DOHH2 (cell line): Measurements from ENCODE around the gene VDAC2.

ENCODE experiments used
- H3F3A ChIP-seq: fragments of 200-600 bp; sonication (generic), shearing (Covaris generic); 2 replicates; pipeline ENCODE4 v1.6.0; 2016; ENCODE audit warnings: antibody characterized with exemption, mild to moderate bottlenecking; ENCODE audit not compliant: control insufficient read depth, insufficient read depth
- H3K27ac ChIP-seq: fragments of 200-600 bp; sonication (generic); 2 replicates; pipeline ENCODE4 v1.5.1; 2014; ENCODE audit warnings: low read depth, mild to moderate bottlenecking, low read length, moderate library complexity
- H3K27me3 ChIP-seq: fragments of 200-600 bp; sonication (generic); 2 replicates; pipeline ENCODE4 v1.6.1; 2014; ENCODE audit warnings: mild to moderate bottlenecking, low read length, mixed read lengths; ENCODE audit not compliant: control insufficient read depth
- H3K36me3 ChIP-seq: fragments of 200-600 bp; sonication (generic); 2 replicates; pipeline ENCODE4 v1.6.1; 2014; ENCODE audit warnings: mild to moderate bottlenecking, low read length, moderate library complexity, mixed read lengths; ENCODE audit not compliant: control insufficient read depth
- H3K4me1 ChIP-seq: fragments of 200-600 bp; sonication (generic); 2 replicates; pipeline ENCODE4 v1.6.1; 2014; ENCODE audit warnings: mild to moderate bottlenecking, low read length, mixed read lengths; ENCODE audit not compliant: control insufficient read depth
- H3K4me2 ChIP-seq: fragments of 200-600 bp; sonication (generic); 2 replicates; pipeline ENCODE4 v1.6.0; 2014; ENCODE audit warnings: mild to moderate bottlenecking, low read length, moderate library complexity
- H3K4me3 ChIP-seq: fragments of 200-600 bp; sonication (generic); 2 replicates; pipeline ENCODE4 v1.5.1; 2014; ENCODE audit warnings: mild to moderate bottlenecking, low read length, mixed read lengths
- H3K79me2 ChIP-seq: fragments of 200-600 bp; sonication (generic); 2 replicates; pipeline ENCODE4 v1.6.1; 2014; ENCODE audit warnings: mild to moderate bottlenecking, low read length, mixed read lengths; ENCODE audit not compliant: control insufficient read depth
- H3K9me2 ChIP-seq: fragments of 200-600 bp; sonication (generic); replicated peaks from 2 replicates; pipeline ENCODE4 v1.6.1; 2014; ENCODE audit warnings: mild to moderate bottlenecking, low read length, mixed read lengths; ENCODE audit not compliant: control insufficient read depth
- H3K9me3 ChIP-seq: fragments of 200-600 bp; sonication (generic); 2 replicates; pipeline ENCODE4 v1.6.1; 2014; ENCODE audit warnings: antibody characterized with exemption, low read length, mixed read lengths; ENCODE audit not compliant: control insufficient read depth, insufficient read depth
- H4K20me1 ChIP-seq: fragments of 200-600 bp; sonication (generic); 2 replicates; pipeline ENCODE4 v1.6.0; 2014; ENCODE audit warnings: low read depth, mild to moderate bottlenecking, antibody characterized with exemption, low read length, moderate library complexity; ENCODE audit not compliant: control insufficient read depth, insufficient read depth
- CTCF ChIP-seq: fragments of 200-600 bp; sonication (generic); IDR thresholded peaks from one replicate; pipeline ENCODE4 v1.5.1; 2014; ENCODE audit warnings: antibody characterized with exemption, mild to moderate bottlenecking, low read depth, low read length; ENCODE audit not compliant: poor library complexity, severe bottlenecking
- EZH2phosphoT487 ChIP-seq: fragments of 200-600 bp; sonication (generic); IDR thresholded peaks from 2 replicates; pipeline ENCODE4 v1.6.1; 2017; ENCODE audit warnings: borderline replicate concordance, mild to moderate bottlenecking, antibody characterized with exemption, low read length, moderate library complexity, mixed read lengths

VDAC2 gene

GRCh38 chr10:75176736-75177135, 33.9 kb upstream of the VDAC2 start:
- no peak overlapping the region for H3K4me3 ChIP-seq
- no peaks in the 10 kb centered on the region for H3K27me3 ChIP-seq
- peaks cover 25% of the 10 kb centered on the region for H3K36me3 ChIP-seq
- no peak overlapping the region for H3K27ac ChIP-seq
- H4K20me1 ChIP-seq: no peaks in the 10 kb centered on the region
- 0 out of 2 replicates have a peak, but pooled peaks cover 3% of the 10 kb centered on the region for H3F3A ChIP-seq
- no peaks in the 10 kb centered on the region for H3K9me2 ChIP-seq
- H3K9me3 ChIP-seq: no peaks in the 10 kb centered on the region
- H3K4me2 ChIP-seq: no peak overlapping the region
- TF ChIP-seq CTCF (no peak), EZH2phosphoT487 (no peak)
- H3K79me2 ChIP-seq: no peaks in the 10 kb centered on the region
- H3K4me1 ChIP-seq: no peaks in the 10 kb centered on the region

- H3K36me3 ChIP-seq: peaks cover 24% of the 10 kb centered on the region
Observed at GRCh38 chr10:75179657-75180177, 30.9 kb upstream of the VDAC2 start.

GRCh38 chr10:75180592-75180991, 30.0 kb upstream of the VDAC2 start:
- H4K20me1 ChIP-seq: no peaks in the 10 kb centered on the region
- H3F3A ChIP-seq: 0 out of 2 replicates have a peak, but pooled peaks cover 4% of the 10 kb centered on the region
- H3K9me2 ChIP-seq: no peaks in the 10 kb centered on the region
- H3K79me2 ChIP-seq: no peaks in the 10 kb centered on the region
- H3K4me1 ChIP-seq: no peaks in the 10 kb centered on the region
- no peaks in the 10 kb centered on the region for H3K27me3 ChIP-seq
- TF ChIP-seq EZH2phosphoT487 (no peak), CTCF (no peak)
- H3K36me3 ChIP-seq: peaks cover 19% of the 10 kb centered on the region
- H3K4me2 ChIP-seq: no peak overlapping the region
- no peaks in the 10 kb centered on the region for H3K9me3 ChIP-seq
- no peak overlapping the region for H3K4me3 ChIP-seq
- no peak overlapping the region for H3K27ac ChIP-seq

More at GRCh38 chr10:75179657-75180177, 30.9 kb upstream of the VDAC2 start:
- Histone ChIP-seq H3K9me2 (no peaks in the 10 kb centered on the region), H3K9me3 (no peaks in the 10 kb centered on the region), H3K4me1 (no peaks in the 10 kb centered on the region), H3K27me3 (no peaks in the 10 kb centered on the region), H3K27ac (no peak overlapping the region), H4K20me1 (no peaks in the 10 kb centered on the region), H3K4me3 (no peak overlapping the region), H3F3A (0 out of 2 replicates have a peak, but pooled peaks cover 4% of the 10 kb centered on the region), H3K79me2 (no peaks in the 10 kb centered on the region), H3K4me2 (no peak overlapping the region)
- no peak for TF ChIP-seq EZH2phosphoT487
- TF ChIP-seq CTCF: no peak
